Esophagus muscularis mucosa (tissue), 3 donors: ENCODE results near the gene UBAP2L.

Source experiments
- POLR2A ChIP-seq: fragments of 450-650 bp; IDR thresholded peaks from one replicate; pipeline ENCODE4 v1.6.1; 2017; ENCODE audit warnings: antibody characterized with exemption, moderate library complexity, mild to moderate bottlenecking, low read depth
- TF ChIP-seq, protein P1 (sequence below), 3 experiments: fragments of 200-600 bp in 2 of 3; fragments of 450-650 bp in 1 of 3; sonication (generic) in 2 of 3; IDR thresholded peaks; one replicate each; pipeline ENCODE4 v1.5.1; 2017 to 2019; ENCODE audit warnings: antibody characterized with exemption in 3 of 3, mild to moderate bottlenecking in 2 of 3, moderate library complexity in 1 of 3

GRCh38 chr1:154208677-154209388 lies 11.9 kb upstream of the UBAP2L start:
- TF ChIP-seq POLR2A, result no peak
- TF ChIP-seq, protein P1, sequence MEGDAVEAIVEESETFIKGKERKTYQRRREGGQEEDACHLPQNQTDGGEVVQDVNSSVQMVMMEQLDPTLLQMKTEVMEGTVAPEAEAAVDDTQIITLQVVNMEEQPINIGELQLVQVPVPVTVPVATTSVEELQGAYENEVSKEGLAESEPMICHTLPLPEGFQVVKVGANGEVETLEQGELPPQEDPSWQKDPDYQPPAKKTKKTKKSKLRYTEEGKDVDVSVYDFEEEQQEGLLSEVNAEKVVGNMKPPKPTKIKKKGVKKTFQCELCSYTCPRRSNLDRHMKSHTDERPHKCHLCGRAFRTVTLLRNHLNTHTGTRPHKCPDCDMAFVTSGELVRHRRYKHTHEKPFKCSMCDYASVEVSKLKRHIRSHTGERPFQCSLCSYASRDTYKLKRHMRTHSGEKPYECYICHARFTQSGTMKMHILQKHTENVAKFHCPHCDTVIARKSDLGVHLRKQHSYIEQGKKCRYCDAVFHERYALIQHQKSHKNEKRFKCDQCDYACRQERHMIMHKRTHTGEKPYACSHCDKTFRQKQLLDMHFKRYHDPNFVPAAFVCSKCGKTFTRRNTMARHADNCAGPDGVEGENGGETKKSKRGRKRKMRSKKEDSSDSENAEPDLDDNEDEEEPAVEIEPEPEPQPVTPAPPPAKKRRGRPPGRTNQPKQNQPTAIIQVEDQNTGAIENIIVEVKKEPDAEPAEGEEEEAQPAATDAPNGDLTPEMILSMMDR (IDR thresholded peaks at IDR 0.05), result no peak
